ENCODE results near the gene SCT. TPM values are rescaled to one million over a fixed set of nuclear protein-coding genes. Genes with fewer than 3 reads are reported as not detected.

SCT gene
- total and polyA plus RNA-seq, 2 donors (not counting 1 experiment from before 2014, with no cell fraction given), result not detected

GRCh38 chr11:613369-613968 lies 13.5 kb downstream of the SCT start:
- H4K20me1 ChIP-seq (ENCODE audit: control insufficient read depth, insufficient read depth, low read length, poor library complexity, severe bottlenecking), result peaks cover 66% of the 10 kb centered on the region

More at GRCh38 chr11:613369-613968, 13.5 kb downstream of the SCT start:
- DNase-seq, result peak; percentile 71
- Mint-ChIP-seq H3K9me3 (ENCODE audit: insufficient read depth) (no peaks in the 10 kb centered on the region), H3K4me3 (no peak overlapping the region), H3K27me3 (no peaks in the 10 kb centered on the region), H3K4me1 (peaks cover 17% of the 10 kb centered on the region), H3K27ac (no peak overlapping the region)
- no peaks in the 10 kb centered on the region for H3K27me3 ChIP-seq (replicated peaks in 1 of 4; ENCODE audit: control extremely low read depth in 1 of 4, control insufficient read depth in 3 of 4, insufficient read depth in 4 of 4, low read length in 3 of 4)
- peak overlapping the region; percentile 90 for H3K4me2 ChIP-seq (replicated peaks; ENCODE audit: low read depth, low read length, poor library complexity, severe bottlenecking)
- H3K4me1 ChIP-seq (ENCODE audit: control insufficient read depth in 2 of 2, insufficient read depth in 2 of 2, low read length in 2 of 2), result peaks cover 18 to 35% of the 10 kb centered on the region in 2 donors
- no peak overlapping the region for H3K9ac ChIP-seq (ENCODE audit: low read length)
- WGBS (ENCODE audit: insufficient coverage), result 92% methylated on average over 17 of the region's 36 CpGs
- ChIA-PET POLR2A (interaction anchor here (0.6 to 2.0 kb wide), 2 partner anchors 37 to 219 kb away, joined by 4 to 8 read pairs; partner anchors contain the start of genes CD151 and PHRF1), CTCF (interaction anchor here (1.4 to 1.7 kb wide), 2 partner anchors 59 to 96 kb away, joined by 3 to 5 read pairs; no protein-coding TSS in a partner anchor)
- no peak for ATAC-seq (ENCODE audit: low read depth)
- H2AFZ ChIP-seq (ENCODE audit: insufficient read depth, low read depth, low read length, poor library complexity, severe bottlenecking), result no peak overlapping the region
- peaks cover 0 to 51% of the 10 kb centered on the region in 2 experiments for H3K36me3 ChIP-seq (replicated peaks in 1 of 2; ENCODE audit: control extremely low read depth in 1 of 2, control insufficient read depth in 1 of 2, extremely low read depth in 1 of 2, insufficient read depth in 2 of 2, low read length in 1 of 2)
- TF ChIP-seq CTCF (IDR thresholded peaks at IDR 0.05) (no peak), EZH2 (IDR thresholded peaks at IDR 0.05; ENCODE audit: borderline replicate concordance, insufficient read depth, low read depth, low read length, poor library complexity, severe bottlenecking) (no peak)
- peak overlapping the region in 1 of 2 donors; percentile 59 for H3K27ac ChIP-seq (ENCODE audit: low read length in 2 of 2)
- H3K9me3 ChIP-seq (ENCODE audit: control extremely low read depth in 1 of 3, control insufficient read depth in 2 of 3, insufficient read depth in 1 of 3, low read length in 2 of 3), result no peaks in the 10 kb centered on the region
- peaks cover 6% of the 10 kb centered on the region for H3K79me2 ChIP-seq (ENCODE audit: control insufficient read depth, insufficient read depth, low read length)
- intact Hi-C loops (cut with micrococcal nuclease), result loop anchor here (10.0 kb wide), 1 partner anchor 111 kb away; no protein-coding TSS in a partner anchor
- no peak overlapping the region for H3K4me3 ChIP-seq (ENCODE audit: control extremely low read depth in 1 of 5, extremely low read depth in 1 of 5, insufficient read depth in 1 of 5, low read depth in 2 of 5, low read length in 4 of 5)

Data from B cell (primary cell).